H9 (cell line): ENCODE results near the gene BCAT1. TPM values are rescaled to one million over a fixed set of nuclear protein-coding genes. Genes with fewer than 3 reads are reported as not detected.
"Not testable (repeated sequence)": the region's sequence is repeated elsewhere in the genome, so short reads cannot be mapped to it uniquely, and the experiment has no call there.

Source experiments
- DNase-seq: peaks from one replicate; pipeline ENCODE4 v3.0.0-alpha.2; 2017
- H2AFZ ChIP-seq: one replicate; pipeline ENCODE4 v1.6.1; 2013; ENCODE audit warnings: mild to moderate bottlenecking, low read length, control low read depth, moderate library complexity
- H2AK5ac ChIP-seq: 2 replicates; pipeline ENCODE4 v1.6.1; 2013; ENCODE audit warnings: low read length, control low read depth, mixed read lengths; ENCODE audit not compliant: insufficient read length
- H2BK120ac ChIP-seq: one replicate; pipeline ENCODE4 v1.6.1; 2013; ENCODE audit warnings: low read depth, mild to moderate bottlenecking, low read length, control low read depth, inconsistent platforms; ENCODE audit not compliant: poor library complexity, severe bottlenecking
- H2BK12ac ChIP-seq: 2 replicates; pipeline ENCODE4 v1.6.1; 2013; ENCODE audit warnings: low read length, control low read depth, mixed read lengths, low read depth; ENCODE audit not compliant: insufficient read length
- H2BK15ac ChIP-seq: 2 replicates; pipeline ENCODE4 v1.6.1; 2013; ENCODE audit warnings: low read depth, low read length, control low read depth
- H2BK20ac ChIP-seq: one replicate; pipeline ENCODE4 v1.6.1; 2013; ENCODE audit warnings: low read depth, mild to moderate bottlenecking, low read length, control low read depth, inconsistent platforms; ENCODE audit not compliant: poor library complexity, severe bottlenecking
- H2BK5ac ChIP-seq: 2 replicates; pipeline ENCODE4 v1.6.1; 2013; ENCODE audit warnings: low read length, control low read depth, mixed read lengths; ENCODE audit not compliant: insufficient read length
- H3K14ac ChIP-seq: 2 replicates; pipeline ENCODE4 v1.6.1; 2013; ENCODE audit warnings: low read length, control low read depth; ENCODE audit not compliant: insufficient read depth
- H3K18ac ChIP-seq: 2 replicates; pipeline ENCODE4 v1.6.1; 2013; ENCODE audit warnings: low read depth, mild to moderate bottlenecking, mixed read lengths, low read length, control low read depth; ENCODE audit not compliant: insufficient read length
- H3K23ac ChIP-seq: 2 replicates; pipeline ENCODE4 v1.6.1; 2013; ENCODE audit warnings: low read length, control low read depth, mixed read lengths, low read depth; ENCODE audit not compliant: insufficient read length
- H3K23me2 ChIP-seq: 2 replicates; pipeline ENCODE4 v1.6.1; 2013; ENCODE audit warnings: low read depth, mild to moderate bottlenecking, mixed read lengths, low read length, control low read depth; ENCODE audit not compliant: insufficient read length, poor library complexity, severe bottlenecking
- H3K27ac ChIP-seq: 2 replicates; pipeline ENCODE4 v1.5.1; 2013; ENCODE audit warnings: low read length, control low read depth, mixed read lengths, low read depth; ENCODE audit not compliant: insufficient read length
- H3K27me3 ChIP-seq: 2 replicates; pipeline ENCODE4 v1.6.1; 2013; ENCODE audit warnings: low read length, control low read depth, inconsistent platforms; ENCODE audit not compliant: insufficient read depth
- H3K4ac ChIP-seq: 2 replicates; pipeline ENCODE4 v1.6.1; 2013; ENCODE audit warnings: low read depth, mild to moderate bottlenecking, control low read depth, inconsistent platforms, low read length, moderate library complexity
- H3K4me1 ChIP-seq: 2 replicates; pipeline ENCODE4 v1.6.1; 2013; ENCODE audit warnings: low read length, control low read depth, inconsistent platforms; ENCODE audit not compliant: insufficient read depth
- H3K4me2 ChIP-seq: 2 replicates; pipeline ENCODE4 v1.6.1; 2013; ENCODE audit warnings: low read length, control low read depth, mixed read lengths; ENCODE audit not compliant: insufficient read length, insufficient read depth
- H3K56ac ChIP-seq: 2 replicates; pipeline ENCODE4 v1.6.1; 2013; ENCODE audit warnings: low read depth, mild to moderate bottlenecking, mixed read lengths, low read length, control low read depth; ENCODE audit not compliant: insufficient read length
- H3K79me1 ChIP-seq: 2 replicates; pipeline ENCODE4 v1.6.1; 2013; ENCODE audit warnings: low read depth, mild to moderate bottlenecking, moderate library complexity, low read length, control low read depth, inconsistent platforms; ENCODE audit not compliant: insufficient read depth, poor library complexity, severe bottlenecking
- H3K79me2 ChIP-seq: 2 replicates; pipeline ENCODE4 v1.6.1; 2013; ENCODE audit warnings: low read length, control low read depth, inconsistent platforms; ENCODE audit not compliant: insufficient read depth
- H3K9ac ChIP-seq: 2 replicates; pipeline ENCODE4 v1.6.1; 2013; ENCODE audit warnings: low read length, control low read depth, mixed read lengths; ENCODE audit not compliant: insufficient read length; ENCODE audit errors: extremely low read depth
- H3K9me3 ChIP-seq: one replicate; pipeline ENCODE4 v1.6.1; 2013; ENCODE audit warnings: low read depth, low read length, inconsistent platforms; ENCODE audit not compliant: control insufficient read depth
- H3T11ph ChIP-seq: one replicate; pipeline ENCODE4 v1.6.1; 2013; ENCODE audit warnings: mild to moderate bottlenecking, low read length, control low read depth, inconsistent platforms
- H4K20me1 ChIP-seq: one replicate; pipeline ENCODE4 v1.6.1; 2013; ENCODE audit not compliant: control insufficient read depth, insufficient read length, insufficient read depth
- H4K5ac ChIP-seq: 2 replicates; pipeline ENCODE4 v1.6.1; 2013; ENCODE audit warnings: low read depth, mild to moderate bottlenecking, mixed read lengths, low read length, control low read depth; ENCODE audit not compliant: insufficient read length
- H4K8ac ChIP-seq: replicated peaks from 2 replicates; pipeline ENCODE4 v1.6.1; 2013; ENCODE audit warnings: low read length, control low read depth, mixed read lengths, low read depth; ENCODE audit not compliant: insufficient read length
- H4K91ac ChIP-seq: 2 replicates; pipeline ENCODE4 v1.6.1; 2013; ENCODE audit warnings: low read depth, mild to moderate bottlenecking, moderate library complexity, mixed read lengths, low read length, control low read depth; ENCODE audit not compliant: insufficient read length
- H3K27ac Mint-ChIP-seq, 3 experiments: 2 replicates in 2 of 3; 3 replicates in 1 of 3; pipeline ENCODE4 v1.8.0; 2020 to 2021; ENCODE audit warnings: mixed read lengths in 3 of 3, mild to moderate bottlenecking in 1 of 3, moderate library complexity in 1 of 3
- H3K27me3 Mint-ChIP-seq: 2 replicates; pipeline ENCODE4 v1.8.0; 2021; ENCODE audit warnings: low read depth, mild to moderate bottlenecking, moderate library complexity, mixed read lengths
- H3K36me3 Mint-ChIP-seq, 3 experiments: 2 replicates in 2 of 3; 3 replicates in 1 of 3; pipeline ENCODE4 v1.8.0; 2020 to 2021; ENCODE audit warnings: low read depth in 3 of 3, mixed read lengths in 3 of 3; ENCODE audit not compliant: insufficient read depth in 1 of 3
- H3K4me1 Mint-ChIP-seq, 2 experiments: 2 replicates each; pipeline ENCODE4 v1.8.0; 2020; ENCODE audit warnings: mixed read lengths in 2 of 2
- H3K4me3 Mint-ChIP-seq, 2 experiments: 2 replicates in 1 of 2; 3 replicates in 1 of 2; pipeline ENCODE4 v1.8.0; 2020 to 2021; ENCODE audit warnings: mild to moderate bottlenecking in 2 of 2, mixed read lengths in 2 of 2, moderate library complexity in 1 of 2
- H3K9me3 Mint-ChIP-seq, 2 experiments: 2 replicates in 1 of 2; 3 replicates in 1 of 2; pipeline ENCODE4 v1.8.0; 2020; ENCODE audit warnings: mild to moderate bottlenecking in 2 of 2, mixed read lengths in 2 of 2, moderate library complexity in 1 of 2
- CTCF ChIP-seq: fragments of 200-600 bp; sonication (generic); conservative IDR thresholded peaks from 3 replicates; pipeline ENCODE4 v1.8.0; 2021; ENCODE audit warnings: antibody characterized with exemption, mild to moderate bottlenecking
- WGBS: extraction: QIAGEN DNeasy Blood & Tissue Kit; methylation state at CpG from one replicate; pipeline ENCODE4 v1.1.7; 2013; ENCODE audit warnings: missing lambda C conversion rate, low lambda C conversion rate, mixed read lengths; ENCODE audit not compliant: insufficient read length; ENCODE audit errors: extremely low coverage; 5-methylcytosine and 5-hydroxymethylcytosine counted together
- total RNA-seq: library from RNA; stranded (reverse); gene quantifications from 2 replicates; pipeline ENCODE4 v1.2.1, GENCODE V29; 2021

Gene BCAT1
- total RNA-seq, 1 experiment from 2014 or later: 244 TPM

GRCh38 chr12:24810378-24810777 lies 138.5 kb downstream of the BCAT1 start:
- Histone ChIP-seq H2BK15ac (no peak overlapping the region), H3K9me3 (no peaks in the 10 kb centered on the region), H3T11ph (no peak overlapping the region), H3K4me1 (no peaks in the 10 kb centered on the region), H3K27me3 (no peaks in the 10 kb centered on the region), H2BK20ac (no peak overlapping the region), H2AFZ (no peak overlapping the region), H3K4me2 (no peak overlapping the region), H4K5ac (no peak overlapping the region), H2BK12ac (no peak overlapping the region), H3K18ac (no peak overlapping the region), H3K9ac (no peak overlapping the region), H3K23me2 (no peaks in the 10 kb centered on the region), H3K23ac (no peak overlapping the region), H4K91ac (no peak overlapping the region), H3K4ac (no peak overlapping the region), H3K14ac (no peak overlapping the region), H4K8ac (no peak overlapping the region), H3K56ac (no peak overlapping the region), H4K20me1 (no peaks in the 10 kb centered on the region), H2BK5ac (no peak overlapping the region), H2BK120ac (no peak overlapping the region), H3K79me1 (no peaks in the 10 kb centered on the region), H3K27ac (no peak overlapping the region), H2AK5ac (no peak overlapping the region), H3K79me2 (no peaks in the 10 kb centered on the region)
- TF ChIP-seq CTCF: no peak
- no peaks in the 10 kb centered on the region for H3K4me1 Mint-ChIP-seq
- no peak for DNase-seq
- no peaks in the 10 kb centered on the region for H3K27me3 Mint-ChIP-seq
- WGBS: no CpG with 5 or more reads among the region's 5 CpGs
- H3K27ac Mint-ChIP-seq: no peak overlapping the region
- peaks cover 0 to 2% of the 10 kb centered on the region in 2 experiments; a peak in 2 of 5 replicates for H3K9me3 Mint-ChIP-seq
- no peak overlapping the region for H3K4me3 Mint-ChIP-seq
- H3K36me3 Mint-ChIP-seq: peaks cover 7 to 23% (median 20%) of the 10 kb centered on the region in 3 experiments; a peak in 5 of 7 replicates

- not testable (repeated sequence) for H3K18ac ChIP-seq, H3K23ac ChIP-seq, H2BK120ac ChIP-seq, H3K9me3 ChIP-seq, H2BK20ac ChIP-seq, H3K4me1 ChIP-seq, H3K4me2 ChIP-seq, H2AFZ ChIP-seq, H3K79me2 ChIP-seq, H2BK15ac ChIP-seq, H3K27ac Mint-ChIP-seq, H2AK5ac ChIP-seq, H3K27me3 Mint-ChIP-seq, H4K20me1 ChIP-seq, H3K4ac ChIP-seq, H3K27ac ChIP-seq, H4K5ac ChIP-seq, H3K56ac ChIP-seq, H2BK5ac ChIP-seq, H3K4me3 Mint-ChIP-seq, H3K14ac ChIP-seq, H2BK12ac ChIP-seq, H3K23me2 ChIP-seq, H3K79me1 ChIP-seq, H3K4me1 Mint-ChIP-seq, H3T11ph ChIP-seq, H4K8ac ChIP-seq, H4K91ac ChIP-seq, H3K27me3 ChIP-seq, H3K9ac ChIP-seq, DNase-seq
- H3K36me3 Mint-ChIP-seq: peaks cover 4 to 18% (median 14%) of the 10 kb centered on the region in 3 experiments; a peak in 6 of 7 replicates
- no CpG with 5 or more reads among the region's 1 CpG for WGBS
- H3K9me3 Mint-ChIP-seq: peaks cover 9 to 10% of the 10 kb centered on the region in 2 experiments; a peak in 3 of 5 replicates
These were observed 139.6 kb downstream of the BCAT1 start for GRCh38 chr12:24809306-24809705.
